ENCODE measurements around the gene PHYKPL. TPM values are rescaled to one million over a fixed set of nuclear protein-coding genes. Genes with fewer than 3 reads are reported as not detected.
"Not testable (repeated sequence)": the region's sequence is repeated elsewhere in the genome, so short reads cannot be mapped to it uniquely, and the experiment has no call there.

PHYKPL gene
- total RNA-seq, 2 experiments from 2014 or later: 60.4 to 62.1 TPM

DNA sequence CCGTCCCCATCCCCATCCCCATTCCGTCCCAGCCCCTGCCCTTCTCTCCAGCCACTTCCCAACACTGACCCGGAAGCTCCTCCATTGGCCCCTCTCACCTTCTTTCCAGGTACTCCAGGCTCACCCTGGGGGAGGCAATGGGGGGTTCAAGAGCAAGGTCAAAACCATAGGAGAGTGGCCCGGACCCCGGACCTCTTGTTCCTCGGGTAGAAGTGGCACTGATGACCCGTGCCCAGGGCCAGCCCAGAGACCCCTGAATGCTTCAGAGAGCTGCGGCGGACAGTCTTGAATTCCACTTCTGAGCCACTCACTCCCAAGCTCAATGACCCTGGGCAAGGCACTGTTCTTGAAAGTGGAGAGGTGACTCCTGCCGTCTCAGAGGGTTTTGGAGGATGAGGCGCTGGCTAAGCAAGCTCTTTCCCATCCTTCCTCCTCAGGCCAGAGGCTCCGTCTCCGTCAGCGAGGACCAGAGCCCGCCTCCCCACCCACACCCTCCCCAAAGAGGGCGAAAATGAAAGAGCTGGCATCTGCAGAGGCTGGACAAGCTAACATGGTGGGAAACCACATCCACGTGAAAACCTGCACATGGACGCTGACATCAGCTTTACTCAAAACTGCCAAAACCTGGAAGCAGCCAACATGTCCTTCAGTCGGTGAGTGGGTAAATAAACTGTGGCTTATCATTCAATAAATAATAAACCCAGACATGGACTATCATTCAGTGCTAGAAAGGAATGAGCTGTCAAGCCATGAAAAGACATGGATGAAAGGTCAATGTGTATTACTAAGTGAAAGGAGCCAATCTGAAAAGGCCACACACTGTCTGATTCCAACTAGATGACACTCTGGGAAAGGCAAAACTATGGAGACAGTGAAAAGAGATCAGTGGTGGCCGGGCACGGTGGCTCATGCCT, 27.3 kb upstream of the PHYKPL start:
- Mint-ChIP-seq H3K4me3 (no peak overlapping the region), H3K36me3 (ENCODE audit: low read depth) (no peaks in the 10 kb centered on the region), H3K27me3 (no peaks in the 10 kb centered on the region), H3K4me1 (ENCODE audit: low read depth) (peaks cover 5% of the 10 kb centered on the region), H3K9me3 (peaks cover 5% of the 10 kb centered on the region), H3K27ac (no peak overlapping the region)
- no peak for ATAC-seq
- ChIA-PET POLR2A (no interaction called here), CTCF (no interaction called here)
- intact Hi-C loops (cut with micrococcal nuclease): no loop called here
- TF ChIP-seq CTCF (IDR thresholded peaks at IDR 0.05): no peak
- DNase-seq: no peak

GRCh38 chr5:178257650-178258049, 25.0 kb upstream of the PHYKPL start:
- Mint-ChIP-seq H3K36me3 (ENCODE audit: low read depth) (no peaks in the 10 kb centered on the region), H3K4me3 (no peak overlapping the region), H3K27me3 (no peaks in the 10 kb centered on the region), H3K27ac (no peak overlapping the region), H3K4me1 (ENCODE audit: low read depth) (peaks cover 5% of the 10 kb centered on the region), H3K9me3 (no peaks in the 10 kb centered on the region)
- ChIA-PET POLR2A (no interaction called here), CTCF (interaction anchor here (1.7 kb wide), 1 partner anchor 23 kb away, joined by 4 read pairs; no protein-coding TSS in a partner anchor)
- ATAC-seq: no peak
- no peak for DNase-seq
- intact Hi-C loops (cut with micrococcal nuclease): no loop called here
- TF ChIP-seq CTCF (IDR thresholded peaks at IDR 0.05): no peak

GRCh38 chr5:178256746-178257145, 24.1 kb upstream of the PHYKPL start:
- CTCF ChIA-PET: interaction anchor here (1.0 kb wide), 1 partner anchor 204 kb away, joined by 3 read pairs; no protein-coding TSS in a partner anchor

GRCh38 chr5:178253632-178254031, 21.0 kb upstream of the PHYKPL start:
- DNase-seq; H3K27me3 Mint-ChIP-seq; CTCF ChIA-PET; POLR2A ChIA-PET; intact Hi-C loops (cut with micrococcal nuclease); H3K4me3 Mint-ChIP-seq; ATAC-seq; H3K9me3 Mint-ChIP-seq; H3K36me3 Mint-ChIP-seq (ENCODE audit: low read depth); H3K27ac Mint-ChIP-seq: not testable (repeated sequence)
- H3K4me1 Mint-ChIP-seq (ENCODE audit: low read depth): peaks cover 15% of the 10 kb centered on the region

More at GRCh38 chr5:178256746-178257145, 24.1 kb upstream of the PHYKPL start:
- DNase-seq (no peak), ATAC-seq (no peak)
- no peaks in the 10 kb centered on the region for H3K36me3 Mint-ChIP-seq (ENCODE audit: low read depth)
- peaks cover 5% of the 10 kb centered on the region for H3K4me1 Mint-ChIP-seq (ENCODE audit: low read depth)
- no peak overlapping the region for H3K27ac Mint-ChIP-seq
- intact Hi-C loops (cut with micrococcal nuclease): no loop called here
- H3K9me3 Mint-ChIP-seq: no peaks in the 10 kb centered on the region
- no peak for TF ChIP-seq CTCF (IDR thresholded peaks at IDR 0.05)
- POLR2A ChIA-PET: no interaction called here
- no peaks in the 10 kb centered on the region for H3K27me3 Mint-ChIP-seq
- H3K4me3 Mint-ChIP-seq: no peak overlapping the region

DNA sequence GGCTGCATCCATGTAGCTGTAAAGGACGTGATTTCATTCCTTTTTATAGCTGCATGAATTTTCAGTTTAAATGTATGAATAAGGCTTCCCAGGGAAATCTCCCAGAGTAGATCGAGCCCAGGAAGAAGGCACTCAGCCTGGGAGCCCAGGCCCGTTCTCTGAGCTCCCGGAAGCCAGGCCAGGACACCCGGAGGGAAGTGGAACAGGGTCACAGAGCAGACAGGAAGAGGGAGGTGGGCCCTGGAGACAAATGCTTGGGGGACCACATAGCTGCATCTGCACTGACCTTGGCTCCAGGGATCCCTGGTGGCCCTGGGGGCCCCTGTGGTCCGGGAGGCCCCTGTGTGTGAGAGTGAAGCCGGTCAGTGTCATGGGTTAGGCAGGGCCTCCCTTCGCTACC, 19.7 kb upstream of the PHYKPL start:
- Mint-ChIP-seq H3K27me3 (no peaks in the 10 kb centered on the region), H3K4me1 (ENCODE audit: low read depth) (peaks cover 21% of the 10 kb centered on the region), H3K9me3 (no peaks in the 10 kb centered on the region), H3K4me3 (no peak overlapping the region), H3K27ac (no peak overlapping the region), H3K36me3 (ENCODE audit: low read depth) (no peaks in the 10 kb centered on the region)
- ATAC-seq (no peak), DNase-seq (no peak)
- CTCF ChIA-PET: interaction anchor here (1.3 to 7.0 kb wide), 2 partner anchors 17 to 28 kb away, joined by 4 to 40 read pairs; no protein-coding TSS in a partner anchor
- POLR2A ChIA-PET: interaction anchor here (0.6 to 2.0 kb wide), 2 partner anchors 39 to 53 kb away, joined by 3 to 5 read pairs; no protein-coding TSS in a partner anchor
- TF ChIP-seq CTCF (IDR thresholded peaks at IDR 0.05): no peak
- intact Hi-C loops (cut with micrococcal nuclease): no loop called here

All from activated CD8-positive, alpha-beta T cell treated with anti-CD3 and anti-CD28 coated beads for 36 hours (primary cell).